NB4 (cell line): ENCODE data around the gene SURF6.
"Not testable (repeated sequence)": the region's sequence is repeated elsewhere in the genome, so short reads cannot be mapped to it uniquely, and the experiment has no call there.

Experiments
- DNase-seq: peaks from one replicate; pipeline ENCODE4 v3.0.0; 2010; ENCODE audit warnings: low read depth
- H3K4me3 ChIP-seq: one replicate; pipeline ENCODE4 v1.5.1; 2011; ENCODE audit warnings: mild to moderate bottlenecking, low read depth, low read length, moderate library complexity
- CTCF ChIP-seq: IDR thresholded peaks from one replicate; pipeline ENCODE4 v1.5.1; 2012; ENCODE audit warnings: low read depth, low read length
- MAX ChIP-seq: IDR thresholded peaks from 2 replicates; pipeline ENCODE4 v1.6.1; 2011; ENCODE audit warnings: low read depth, low read length
- MYC ChIP-seq: IDR thresholded peaks from 2 replicates; pipeline ENCODE4 v1.6.1; 2011; ENCODE audit warnings: low read depth, low read length
- POLR2A ChIP-seq: IDR thresholded peaks from 2 replicates; pipeline ENCODE4 v1.6.1; 2011; ENCODE audit warnings: mild to moderate bottlenecking; ENCODE audit not compliant: insufficient read length; ENCODE audit errors: extremely low read depth

SURF6 gene

GRCh38 chr9:133320421-133320881 lies 15.5 kb downstream of the SURF6 start:
- TF ChIP-seq MAX: no peak
- TF ChIP-seq POLR2A: no peak
- no peak for TF ChIP-seq CTCF
- TF ChIP-seq MYC: no peak
- DNase-seq: no peak
- no peak overlapping the region for H3K4me3 ChIP-seq

GRCh38 chr9:133317551-133317950 lies 18.4 kb downstream of the SURF6 start:
- not testable (repeated sequence) for DNase-seq, H3K4me3 ChIP-seq

- no peak for TF ChIP-seq POLR2A
- DNase-seq: no peak
- no peak overlapping the region for H3K4me3 ChIP-seq
Measured at GRCh38 chr9:133315997-133316396, 20.0 kb downstream of the SURF6 start.

GRCh38 chr9:133309608-133310007 lies 26.4 kb downstream of the SURF6 start:
- no peak overlapping the region for H3K4me3 ChIP-seq
- no peak for TF ChIP-seq CTCF
- no peak for TF ChIP-seq MYC
- TF ChIP-seq MAX: no peak
- no peak for TF ChIP-seq POLR2A
- DNase-seq: no peak

- no peak overlapping the region for H3K4me3 ChIP-seq
- no peak for DNase-seq
- no peak for TF ChIP-seq MAX
- TF ChIP-seq POLR2A: no peak
- no peak for TF ChIP-seq MYC
- no peak for TF ChIP-seq CTCF
Measured at GRCh38 chr9:133307301-133307700, 28.7 kb downstream of the SURF6 start.

GRCh38 chr9:133306242-133307204 lies 29.5 kb downstream of the SURF6 start:
- H3K4me3 ChIP-seq: no peak overlapping the region
- DNase-seq: peak; percentile 46
- TF ChIP-seq CTCF: no peak
- no peak for TF ChIP-seq POLR2A
- TF ChIP-seq MYC: no peak

- no peak overlapping the region for H3K4me3 ChIP-seq
- TF ChIP-seq MAX (no peak), MYC (no peak), CTCF (no peak), POLR2A (no peak)
- no peak for DNase-seq
Measured at GRCh38 chr9:133305731-133306130, 30.3 kb downstream of the SURF6 start.
